KMS-11 (cell line): ENCODE measurements around the gene EQTN.

Experiments used
- H2AFZ ChIP-seq: fragments of 200-600 bp; sonication (generic); 2 replicates; pipeline ENCODE4 v1.6.1; 2016; ENCODE audit warnings: antibody characterized with exemption, mixed run types, low read depth
- H3K27ac ChIP-seq: fragments of 200-600 bp; sonication (generic); 2 replicates; pipeline ENCODE4 v1.6.1; 2016; ENCODE audit warnings: mild to moderate bottlenecking, mixed run types
- H3K27me3 ChIP-seq: fragments of 200-600 bp; sonication (generic); 2 replicates; pipeline ENCODE4 v1.6.1; 2017; ENCODE audit warnings: mild to moderate bottlenecking, low read depth, mixed run types, moderate library complexity; ENCODE audit not compliant: insufficient read depth
- H3K36me3 ChIP-seq: fragments of 200-600 bp; sonication (generic); 2 replicates; pipeline ENCODE4 v1.6.1; 2017; ENCODE audit warnings: mild to moderate bottlenecking, mixed run types; ENCODE audit not compliant: insufficient read depth
- H3K4me1 ChIP-seq: fragments of 200-600 bp; sonication (generic); 2 replicates; pipeline ENCODE4 v1.6.1; 2016; ENCODE audit warnings: mild to moderate bottlenecking, low read depth, mixed run types; ENCODE audit not compliant: poor library complexity, severe bottlenecking
- H3K4me2 ChIP-seq: fragments of 200-600 bp; sonication (generic); 2 replicates; pipeline ENCODE4 v1.7.0; 2016; ENCODE audit warnings: mild to moderate bottlenecking, mixed run types
- H3K4me3 ChIP-seq: fragments of 200-600 bp; sonication (generic); IDR thresholded peaks from 2 replicates; pipeline ENCODE4 v1.6.1; 2017; ENCODE audit warnings: low read depth, low read length, mixed read lengths; ENCODE audit not compliant: insufficient read depth
- H3K79me2 ChIP-seq: fragments of 200-600 bp; sonication (generic); 2 replicates; pipeline ENCODE4 v1.6.1; 2016; ENCODE audit warnings: low read depth, mixed run types; ENCODE audit not compliant: insufficient read depth
- H3K9ac ChIP-seq: fragments of 200-600 bp; sonication (generic); 2 replicates; pipeline ENCODE4 v1.6.1; 2016; ENCODE audit warnings: mild to moderate bottlenecking, mixed run types
- H4K20me1 ChIP-seq: fragments of 200-600 bp; sonication (generic); 2 replicates; pipeline ENCODE4 v1.6.1; 2016; ENCODE audit warnings: mild to moderate bottlenecking, mixed run types; ENCODE audit not compliant: insufficient read depth
- TF ChIP-seq, protein P1 (sequence below): fragments of 200-600 bp; sonication (generic); conservative IDR thresholded peaks from 2 replicates; pipeline ENCODE4 v1.6.1; 2017; ENCODE audit warnings: low read depth, mild to moderate bottlenecking, antibody characterized with exemption, low read length, moderate library complexity, mixed read lengths

EQTN gene

GRCh38 chr9:27297050-27297449 is at the start of gene EQTN:
Gene EQTN (minus strand): TSS chr9:27297150. CDS start chr9:27297055, 95 bp downstream.
- H3K9ac ChIP-seq = no peak within 1 kb of the TSS
- H2AFZ ChIP-seq = no peak within 1 kb of the TSS
- H3K27ac ChIP-seq = no peak within 1 kb of the TSS
- no peaks in the 10 kb centered on the region for H4K20me1 ChIP-seq
- no peak within 1 kb of the TSS for H3K4me3 ChIP-seq
- H3K36me3 ChIP-seq = no peaks in the 10 kb centered on the region
- TF ChIP-seq, protein P1, sequence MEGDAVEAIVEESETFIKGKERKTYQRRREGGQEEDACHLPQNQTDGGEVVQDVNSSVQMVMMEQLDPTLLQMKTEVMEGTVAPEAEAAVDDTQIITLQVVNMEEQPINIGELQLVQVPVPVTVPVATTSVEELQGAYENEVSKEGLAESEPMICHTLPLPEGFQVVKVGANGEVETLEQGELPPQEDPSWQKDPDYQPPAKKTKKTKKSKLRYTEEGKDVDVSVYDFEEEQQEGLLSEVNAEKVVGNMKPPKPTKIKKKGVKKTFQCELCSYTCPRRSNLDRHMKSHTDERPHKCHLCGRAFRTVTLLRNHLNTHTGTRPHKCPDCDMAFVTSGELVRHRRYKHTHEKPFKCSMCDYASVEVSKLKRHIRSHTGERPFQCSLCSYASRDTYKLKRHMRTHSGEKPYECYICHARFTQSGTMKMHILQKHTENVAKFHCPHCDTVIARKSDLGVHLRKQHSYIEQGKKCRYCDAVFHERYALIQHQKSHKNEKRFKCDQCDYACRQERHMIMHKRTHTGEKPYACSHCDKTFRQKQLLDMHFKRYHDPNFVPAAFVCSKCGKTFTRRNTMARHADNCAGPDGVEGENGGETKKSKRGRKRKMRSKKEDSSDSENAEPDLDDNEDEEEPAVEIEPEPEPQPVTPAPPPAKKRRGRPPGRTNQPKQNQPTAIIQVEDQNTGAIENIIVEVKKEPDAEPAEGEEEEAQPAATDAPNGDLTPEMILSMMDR = no peak
- no peaks in the 10 kb centered on the region for H3K4me1 ChIP-seq
- no peaks in the 10 kb centered on the region for H3K27me3 ChIP-seq
- H3K4me2 ChIP-seq = no peak within 1 kb of the TSS
- no peaks in the 10 kb centered on the region for H3K79me2 ChIP-seq

DNA sequence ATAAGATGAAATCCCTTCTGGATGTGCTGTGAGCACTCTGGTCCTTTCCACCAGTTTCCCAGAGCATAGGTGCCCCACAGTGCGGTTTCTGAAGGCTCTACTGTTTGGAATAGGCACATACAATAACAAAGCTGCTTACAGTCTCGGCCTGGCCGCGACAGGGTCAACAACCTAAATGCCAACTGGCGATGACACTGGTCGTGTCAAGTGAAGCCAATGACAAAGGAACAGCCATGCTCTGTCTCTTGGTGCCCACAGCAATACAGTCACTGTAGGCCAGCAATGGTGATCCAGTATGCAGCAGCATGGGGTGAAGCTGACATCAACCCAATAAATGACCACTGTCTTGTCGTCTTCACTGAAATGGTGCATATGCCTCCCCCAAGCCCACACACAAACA is 47.8 kb upstream of the EQTN start:
- no peaks in the 10 kb centered on the region for H3K4me1 ChIP-seq
- H3K27me3 ChIP-seq = no peaks in the 10 kb centered on the region
- no peak overlapping the region for H3K9ac ChIP-seq
- H3K36me3 ChIP-seq = no peaks in the 10 kb centered on the region
- H3K4me3 ChIP-seq = no peak overlapping the region
- H4K20me1 ChIP-seq = no peaks in the 10 kb centered on the region
- no peaks in the 10 kb centered on the region for H3K79me2 ChIP-seq
- TF ChIP-seq, protein P1 = no peak
- no peak overlapping the region for H2AFZ ChIP-seq
- H3K27ac ChIP-seq = no peak overlapping the region
- no peak overlapping the region for H3K4me2 ChIP-seq

DNA sequence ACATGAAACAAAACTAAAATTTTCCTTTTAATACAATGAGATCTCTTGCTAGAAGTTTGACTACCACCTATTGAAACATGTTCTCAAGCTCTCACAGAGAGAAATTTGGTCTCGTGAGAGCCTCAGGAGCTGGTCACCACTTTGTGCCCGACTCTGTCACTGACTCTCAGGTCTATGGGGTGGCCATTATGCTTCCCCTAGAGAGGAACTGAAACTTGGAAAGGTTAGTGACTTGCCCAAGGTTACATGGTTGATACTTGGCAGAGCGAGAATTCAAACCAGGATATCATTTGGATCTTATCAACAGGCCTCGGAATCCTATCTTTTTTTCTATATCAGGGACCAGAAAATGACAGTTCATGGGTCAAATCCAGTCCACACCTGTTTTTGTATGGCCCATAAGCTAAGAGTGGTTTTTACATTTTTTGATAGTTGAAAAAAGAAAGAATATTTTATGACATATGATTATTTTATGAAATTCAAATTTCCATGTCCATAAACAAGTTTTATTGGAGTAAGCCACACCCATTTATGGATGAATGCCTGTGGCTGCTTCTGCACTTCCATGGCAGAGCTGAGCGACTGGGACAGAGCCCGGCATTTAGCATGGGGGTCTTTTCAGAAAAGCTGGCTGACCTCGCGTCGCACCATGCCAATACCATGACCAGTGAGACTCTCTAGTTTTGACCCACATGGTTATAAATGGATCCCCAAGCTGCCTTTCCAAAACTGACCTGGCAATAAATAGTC is 44.8 kb upstream of the EQTN start:
- Histone ChIP-seq H3K36me3 (no peaks in the 10 kb centered on the region), H3K4me2 (no peak overlapping the region), H2AFZ (no peak overlapping the region), H3K9ac (no peak overlapping the region), H3K4me3 (no peak overlapping the region), H3K79me2 (no peaks in the 10 kb centered on the region), H3K27me3 (no peaks in the 10 kb centered on the region), H3K27ac (no peak overlapping the region), H4K20me1 (no peaks in the 10 kb centered on the region), H3K4me1 (no peaks in the 10 kb centered on the region)
- TF ChIP-seq, protein P1 = no peak

- Histone ChIP-seq H3K27ac (no peak overlapping the region), H3K79me2 (no peaks in the 10 kb centered on the region), H2AFZ (no peak overlapping the region), H3K4me1 (no peaks in the 10 kb centered on the region), H3K36me3 (no peaks in the 10 kb centered on the region), H3K4me2 (no peak overlapping the region), H3K4me3 (no peak overlapping the region), H3K9ac (no peak overlapping the region), H4K20me1 (no peaks in the 10 kb centered on the region), H3K27me3 (no peaks in the 10 kb centered on the region)
- TF ChIP-seq, protein P1 = no peak
Measured at GRCh38 chr9:27340961-27341511, 44.1 kb upstream of the EQTN start.
